Astrocyte (in vitro differentiated cells and primary cell): ENCODE measurements around the gene TMEM235. TPM values are rescaled to one million over a fixed set of nuclear protein-coding genes. Genes with fewer than 3 reads are reported as not detected.

Source experiments
- DNase-seq: peaks from one replicate; pipeline ENCODE4 v3.0.0-alpha.2; 2010; ENCODE audit warnings: low read depth
- FAIRE-seq: peaks from 2 replicates; lab custom pipeline; 2011; peaks lifted over from hg19 to GRCh38; lab: Jason Lieb, UNC
- H2AFZ ChIP-seq: 2 replicates; pipeline ENCODE4 v1.6.0; 2012; ENCODE audit warnings: low read depth, low read length, inconsistent platforms
- H3K27ac ChIP-seq: 2 replicates; pipeline ENCODE4 v1.5.1; 2011; ENCODE audit warnings: low read depth, low read length, inconsistent platforms
- H3K27me3 ChIP-seq: 2 replicates; pipeline ENCODE4 v1.6.0; 2011; ENCODE audit warnings: low read length, inconsistent platforms; ENCODE audit not compliant: insufficient read depth
- H3K36me3 ChIP-seq: 2 replicates; pipeline ENCODE4 v1.5.1; 2011; ENCODE audit warnings: low read length, inconsistent platforms; ENCODE audit not compliant: insufficient read depth
- H3K4me1 ChIP-seq: 2 replicates; pipeline ENCODE4 v1.5.1; 2011; ENCODE audit warnings: low read length, inconsistent platforms; ENCODE audit not compliant: insufficient read depth
- H3K4me2 ChIP-seq: 2 replicates; pipeline ENCODE4 v1.6.0; 2012; ENCODE audit warnings: low read length, inconsistent platforms
- H3K4me3 ChIP-seq: 2 replicates; pipeline ENCODE4 v1.5.1; 2011; ENCODE audit warnings: low read depth, mild to moderate bottlenecking, low read length, inconsistent platforms; ENCODE audit not compliant: insufficient read depth
- H3K79me2 ChIP-seq: 2 replicates; pipeline ENCODE4 v1.6.0; 2012; ENCODE audit warnings: mild to moderate bottlenecking, low read length, inconsistent platforms; ENCODE audit not compliant: insufficient read depth
- H3K9ac ChIP-seq: 2 replicates; pipeline ENCODE4 v1.6.0; 2012; ENCODE audit warnings: mild to moderate bottlenecking, low read length, inconsistent platforms
- H3K9me3 ChIP-seq: 2 replicates; pipeline ENCODE4 v1.5.1; 2012; ENCODE audit warnings: low read depth, mild to moderate bottlenecking, low read length, inconsistent platforms; ENCODE audit not compliant: insufficient read depth
- H4K20me1 ChIP-seq: 2 replicates; pipeline ENCODE4 v1.6.0; 2012; ENCODE audit warnings: low read length, inconsistent platforms; ENCODE audit not compliant: insufficient read depth
- H3K27ac Mint-ChIP-seq: one replicate; pipeline ENCODE4 v1.8.0; 2021; ENCODE audit warnings: mild to moderate bottlenecking, mixed read lengths; ENCODE audit not compliant: unreplicated experiment
- H3K27me3 Mint-ChIP-seq: one replicate; pipeline ENCODE4 v1.8.0; 2021; ENCODE audit warnings: low read depth, mixed read lengths; ENCODE audit not compliant: unreplicated experiment
- H3K36me3 Mint-ChIP-seq: one replicate; pipeline ENCODE4 v1.8.0; 2021; ENCODE audit warnings: low read depth, mixed read lengths; ENCODE audit not compliant: unreplicated experiment
- H3K4me1 Mint-ChIP-seq: one replicate; pipeline ENCODE4 v1.8.0; 2021; ENCODE audit warnings: low read depth, mixed read lengths; ENCODE audit not compliant: unreplicated experiment
- H3K4me3 Mint-ChIP-seq: one replicate; pipeline ENCODE4 v1.8.0; 2021; ENCODE audit warnings: mild to moderate bottlenecking, moderate library complexity, mixed read lengths; ENCODE audit not compliant: unreplicated experiment
- H3K9me3 Mint-ChIP-seq: one replicate; pipeline ENCODE4 v1.8.0; 2021; ENCODE audit warnings: mild to moderate bottlenecking, mixed read lengths; ENCODE audit not compliant: unreplicated experiment
- EZH2 ChIP-seq: IDR thresholded peaks from 2 replicates; pipeline ENCODE4 v1.6.1; 2012; ENCODE audit warnings: mild to moderate bottlenecking, low read length, inconsistent platforms; ENCODE audit not compliant: insufficient read depth
- total RNA-seq: library from RNA; stranded (reverse); gene quantifications from 2 replicates; pipeline ENCODE4 v1.2.1, GENCODE V29; 2021
- TF ChIP-seq, protein P1 (sequence below): IDR thresholded peaks from 2 replicates; pipeline ENCODE4 v1.5.1; 2011; ENCODE audit warnings: low read depth, mild to moderate bottlenecking, inconsistent platforms, low read length, moderate library complexity; ENCODE audit not compliant: insufficient read depth

The TMEM235 gene
- total RNA-seq, 1 donor from 2014 or later = not detected

- H3K4me1 Mint-ChIP-seq = peaks cover 10% of the 10 kb centered on the region
- peaks cover 8% of the 10 kb centered on the region for H3K4me1 ChIP-seq
- H4K20me1 ChIP-seq = no peaks in the 10 kb centered on the region
- H3K4me3 Mint-ChIP-seq = no peak overlapping the region
- peaks cover 22% of the 10 kb centered on the region for H3K27me3 ChIP-seq
- FAIRE-seq (no peak), DNase-seq (peak; percentile 71)
- peaks cover 7% of the 10 kb centered on the region for H3K27me3 Mint-ChIP-seq
- peak overlapping the region; percentile 55 for H3K4me2 ChIP-seq
- H3K9me3 ChIP-seq = no peaks in the 10 kb centered on the region
- no peak overlapping the region for H3K9ac ChIP-seq
- H3K36me3 ChIP-seq = no peaks in the 10 kb centered on the region
- no peaks in the 10 kb centered on the region for H3K79me2 ChIP-seq
- no peak overlapping the region for H3K4me3 ChIP-seq
- no peaks in the 10 kb centered on the region for H3K9me3 Mint-ChIP-seq
- peak overlapping the region; percentile 26 for H2AFZ ChIP-seq
- peak; percentile 45 for TF ChIP-seq EZH2
- TF ChIP-seq, protein P1, sequence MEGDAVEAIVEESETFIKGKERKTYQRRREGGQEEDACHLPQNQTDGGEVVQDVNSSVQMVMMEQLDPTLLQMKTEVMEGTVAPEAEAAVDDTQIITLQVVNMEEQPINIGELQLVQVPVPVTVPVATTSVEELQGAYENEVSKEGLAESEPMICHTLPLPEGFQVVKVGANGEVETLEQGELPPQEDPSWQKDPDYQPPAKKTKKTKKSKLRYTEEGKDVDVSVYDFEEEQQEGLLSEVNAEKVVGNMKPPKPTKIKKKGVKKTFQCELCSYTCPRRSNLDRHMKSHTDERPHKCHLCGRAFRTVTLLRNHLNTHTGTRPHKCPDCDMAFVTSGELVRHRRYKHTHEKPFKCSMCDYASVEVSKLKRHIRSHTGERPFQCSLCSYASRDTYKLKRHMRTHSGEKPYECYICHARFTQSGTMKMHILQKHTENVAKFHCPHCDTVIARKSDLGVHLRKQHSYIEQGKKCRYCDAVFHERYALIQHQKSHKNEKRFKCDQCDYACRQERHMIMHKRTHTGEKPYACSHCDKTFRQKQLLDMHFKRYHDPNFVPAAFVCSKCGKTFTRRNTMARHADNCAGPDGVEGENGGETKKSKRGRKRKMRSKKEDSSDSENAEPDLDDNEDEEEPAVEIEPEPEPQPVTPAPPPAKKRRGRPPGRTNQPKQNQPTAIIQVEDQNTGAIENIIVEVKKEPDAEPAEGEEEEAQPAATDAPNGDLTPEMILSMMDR = no peak
- H3K27ac ChIP-seq = no peak overlapping the region
- no peaks in the 10 kb centered on the region for H3K36me3 Mint-ChIP-seq
- H3K27ac Mint-ChIP-seq = no peak overlapping the region
Measured at GRCh38 chr17:78268951-78269905, 37.8 kb downstream of the TMEM235 start.

DNA sequence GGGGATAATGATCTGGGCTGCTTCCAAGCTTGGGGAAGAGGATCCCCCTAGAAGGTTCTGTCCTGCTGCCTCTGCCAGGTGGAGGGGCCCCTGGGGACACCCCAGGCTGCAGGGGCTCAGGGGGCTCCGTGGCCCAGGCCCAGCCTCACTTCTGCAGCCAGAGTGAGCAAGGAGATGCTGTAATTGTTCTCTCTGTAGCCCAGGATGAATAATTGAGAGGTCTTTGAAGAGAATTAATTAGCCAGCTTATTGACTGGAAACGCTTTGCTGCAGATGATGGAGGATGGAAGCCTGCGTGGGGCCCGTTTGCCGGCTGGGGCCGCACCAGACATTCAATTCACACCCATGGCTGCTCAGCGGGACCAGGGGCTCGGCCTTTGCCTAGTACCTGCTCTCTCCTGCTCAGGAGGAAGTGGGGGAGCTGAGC is 38.5 kb downstream of the TMEM235 start:
- H3K4me3 Mint-ChIP-seq = no peak overlapping the region
- DNase-seq (no peak), FAIRE-seq (no peak)
- H4K20me1 ChIP-seq = no peaks in the 10 kb centered on the region
- no peaks in the 10 kb centered on the region for H3K9me3 Mint-ChIP-seq
- no peaks in the 10 kb centered on the region for H3K79me2 ChIP-seq
- H3K27me3 Mint-ChIP-seq = peaks cover 4% of the 10 kb centered on the region
- H3K27ac Mint-ChIP-seq = no peak overlapping the region
- H3K36me3 Mint-ChIP-seq = no peaks in the 10 kb centered on the region
- peaks cover 8% of the 10 kb centered on the region for H3K4me1 ChIP-seq
- no peaks in the 10 kb centered on the region for H3K36me3 ChIP-seq
- no peak for TF ChIP-seq EZH2
- TF ChIP-seq, protein P1 = no peak
- no peak overlapping the region for H3K9ac ChIP-seq
- peaks cover 10% of the 10 kb centered on the region for H3K4me1 Mint-ChIP-seq
- H3K4me3 ChIP-seq = no peak overlapping the region
- H3K9me3 ChIP-seq = no peaks in the 10 kb centered on the region
- no peak overlapping the region for H2AFZ ChIP-seq
- H3K4me2 ChIP-seq = no peak overlapping the region
- H3K27me3 ChIP-seq = peaks cover 22% of the 10 kb centered on the region
- no peak overlapping the region for H3K27ac ChIP-seq
